ENCODE measurements around the gene ZIC4. TPM values are rescaled to one million over a fixed set of nuclear protein-coding genes. Genes with fewer than 3 reads are reported as not detected.

ZIC4 gene
- total RNA-seq, 1 donor from 2014 or later = not detected

DNA sequence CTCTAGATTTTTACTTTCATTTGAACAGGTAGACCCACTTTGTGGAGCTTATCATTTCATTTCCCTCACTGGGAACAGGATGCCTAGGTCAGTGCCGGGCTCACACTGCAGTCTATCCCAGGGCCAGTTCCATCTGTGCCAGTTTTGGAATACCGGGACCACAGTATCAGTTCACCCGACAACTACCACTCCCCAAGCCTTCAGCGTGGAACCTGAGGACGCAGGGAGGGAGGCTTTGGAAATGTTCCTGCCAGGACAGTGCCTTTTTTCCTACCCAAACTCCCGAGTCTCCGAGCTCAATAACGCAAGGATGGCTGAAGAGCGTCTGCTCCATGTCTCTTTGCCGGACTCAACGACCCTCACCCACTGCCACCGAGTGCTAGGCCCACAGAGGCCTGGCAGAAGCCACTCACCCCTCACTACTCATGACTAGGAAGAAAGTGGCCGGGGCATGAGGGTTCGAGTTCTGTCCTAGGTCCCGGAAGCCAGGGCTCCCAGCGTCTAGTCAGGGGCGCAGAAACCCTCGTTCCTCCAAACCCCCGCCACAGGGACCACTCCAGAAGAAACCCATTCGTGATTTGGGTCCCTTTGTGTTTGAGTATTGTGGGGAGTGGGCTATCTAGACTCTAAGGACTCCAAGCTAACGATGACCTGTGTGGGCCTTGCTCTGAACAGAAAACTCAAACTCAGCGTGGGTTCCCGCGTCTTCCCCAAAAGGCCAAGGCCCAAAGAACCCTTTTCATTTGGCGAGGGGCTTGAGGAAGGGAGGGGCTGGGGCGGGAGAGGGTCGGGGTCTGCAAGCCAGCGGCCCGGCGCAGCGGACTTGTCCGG, 14.2 kb upstream of the ZIC4 start:
- H3K27ac ChIP-seq = no peak overlapping the region
- TF ChIP-seq, protein P1, sequence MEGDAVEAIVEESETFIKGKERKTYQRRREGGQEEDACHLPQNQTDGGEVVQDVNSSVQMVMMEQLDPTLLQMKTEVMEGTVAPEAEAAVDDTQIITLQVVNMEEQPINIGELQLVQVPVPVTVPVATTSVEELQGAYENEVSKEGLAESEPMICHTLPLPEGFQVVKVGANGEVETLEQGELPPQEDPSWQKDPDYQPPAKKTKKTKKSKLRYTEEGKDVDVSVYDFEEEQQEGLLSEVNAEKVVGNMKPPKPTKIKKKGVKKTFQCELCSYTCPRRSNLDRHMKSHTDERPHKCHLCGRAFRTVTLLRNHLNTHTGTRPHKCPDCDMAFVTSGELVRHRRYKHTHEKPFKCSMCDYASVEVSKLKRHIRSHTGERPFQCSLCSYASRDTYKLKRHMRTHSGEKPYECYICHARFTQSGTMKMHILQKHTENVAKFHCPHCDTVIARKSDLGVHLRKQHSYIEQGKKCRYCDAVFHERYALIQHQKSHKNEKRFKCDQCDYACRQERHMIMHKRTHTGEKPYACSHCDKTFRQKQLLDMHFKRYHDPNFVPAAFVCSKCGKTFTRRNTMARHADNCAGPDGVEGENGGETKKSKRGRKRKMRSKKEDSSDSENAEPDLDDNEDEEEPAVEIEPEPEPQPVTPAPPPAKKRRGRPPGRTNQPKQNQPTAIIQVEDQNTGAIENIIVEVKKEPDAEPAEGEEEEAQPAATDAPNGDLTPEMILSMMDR (IDR thresholded peaks at IDR 0.05) = no peak
- H3K4me3 ChIP-seq = no peak overlapping the region
- H3K36me3 ChIP-seq = no peaks in the 10 kb centered on the region
- DNase-seq (no peak), ATAC-seq (no peak)
- peaks cover 15% of the 10 kb centered on the region for H3K4me1 ChIP-seq
- intact Hi-C loops (cut with DNase I) = no loop called here
- H3K27me3 ChIP-seq (ENCODE audit: low read depth) = peaks cover 97% of the 10 kb centered on the region
- H3K9me3 ChIP-seq = no peaks in the 10 kb centered on the region

- Histone ChIP-seq H3K27ac (no peak overlapping the region), H3K4me3 (no peak overlapping the region), H3K27me3 (ENCODE audit: low read depth) (peaks cover 99% of the 10 kb centered on the region), H3K9me3 (no peaks in the 10 kb centered on the region), H3K4me1 (peaks cover 15% of the 10 kb centered on the region), H3K36me3 (no peaks in the 10 kb centered on the region)
- DNase-seq = no peak
- intact Hi-C loops (cut with DNase I) = no loop called here
- TF ChIP-seq, protein P1 (IDR thresholded peaks at IDR 0.05) = no peak
- no peak for ATAC-seq
Observed at GRCh38 chr3:147419781-147420224, 13.5 kb upstream of the ZIC4 start.

DNA sequence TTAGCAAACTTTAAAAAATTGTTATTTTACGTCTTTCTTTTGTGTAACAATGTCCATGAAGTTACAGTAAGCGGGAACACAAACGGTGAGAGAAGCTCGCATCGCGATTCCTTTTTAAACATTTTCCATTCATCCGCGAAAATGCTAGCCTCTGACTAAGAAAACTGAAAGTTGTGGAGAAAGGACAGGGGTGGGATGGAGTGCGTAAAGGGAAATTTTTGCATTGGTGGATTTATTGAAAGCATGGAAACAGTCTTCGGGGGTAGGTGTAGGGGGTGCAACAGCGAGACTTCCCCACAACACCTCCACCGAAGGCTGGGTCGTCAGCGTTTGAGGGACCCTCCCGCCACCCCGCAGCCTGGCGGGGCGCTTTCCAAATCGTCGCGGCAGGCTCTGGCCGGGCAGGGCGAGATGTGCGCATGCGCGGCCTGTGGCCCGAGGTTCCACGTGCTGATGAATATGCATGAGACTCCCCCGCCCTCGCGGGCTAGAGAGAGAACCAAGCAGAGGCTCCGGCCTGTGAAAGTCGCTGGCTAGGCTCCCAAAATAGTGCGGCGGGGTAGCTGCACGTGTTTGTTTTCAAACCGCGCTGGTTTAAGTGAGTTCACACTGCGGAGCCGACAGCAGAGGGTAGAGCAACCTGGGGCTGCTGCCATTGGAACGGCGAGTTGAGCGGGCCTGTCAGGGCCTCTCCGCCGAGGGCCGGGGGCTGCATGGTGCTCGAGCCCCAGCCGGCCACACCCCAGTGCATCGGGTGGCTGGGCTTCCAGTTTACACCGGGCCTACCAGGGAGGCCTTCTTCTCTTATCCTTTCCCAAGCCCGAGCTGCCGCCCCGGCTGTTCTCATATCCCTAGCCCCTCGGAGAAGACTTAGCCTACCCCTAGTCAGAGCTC, 12.7 kb upstream of the ZIC4 start:
- peak; percentile 11 to 35 for ATAC-seq
- TF ChIP-seq, protein P1 (IDR thresholded peaks at IDR 0.05) = no peak
- Histone ChIP-seq H3K4me1 (peaks cover 15% of the 10 kb centered on the region), H3K4me3 (peak overlapping the region; percentile 30), H3K9me3 (no peaks in the 10 kb centered on the region), H3K36me3 (no peaks in the 10 kb centered on the region), H3K27ac (no peak overlapping the region), H3K27me3 (ENCODE audit: low read depth) (peaks cover 99% of the 10 kb centered on the region)
- no peak for DNase-seq
- intact Hi-C loops (cut with DNase I) = no loop called here

GRCh38 chr3:147418371-147418781, 12.0 kb upstream of the ZIC4 start:
- intact Hi-C loops (cut with DNase I) = no loop called here
- ATAC-seq (no peak), DNase-seq (no peak)
- Histone ChIP-seq H3K27ac (no peak overlapping the region), H3K36me3 (no peaks in the 10 kb centered on the region), H3K4me1 (peaks cover 15% of the 10 kb centered on the region), H3K4me3 (no peak overlapping the region), H3K9me3 (no peaks in the 10 kb centered on the region), H3K27me3 (ENCODE audit: low read depth) (peaks cover 98% of the 10 kb centered on the region)
- TF ChIP-seq, protein P1 (IDR thresholded peaks at IDR 0.05) = no peak

GRCh38 chr3:147417551-147418295, 11.4 kb upstream of the ZIC4 start:
- peaks cover 21% of the 10 kb centered on the region for H3K4me1 ChIP-seq
- intact Hi-C loops (cut with DNase I) = no loop called here
- H3K9me3 ChIP-seq = no peaks in the 10 kb centered on the region
- no peak for DNase-seq
- H3K27me3 ChIP-seq (ENCODE audit: low read depth) = peaks cover 98% of the 10 kb centered on the region
- no peak overlapping the region for H3K4me3 ChIP-seq
- TF ChIP-seq, protein P1 (IDR thresholded peaks at IDR 0.05) = no peak
- no peaks in the 10 kb centered on the region for H3K36me3 ChIP-seq
- H3K27ac ChIP-seq = no peak overlapping the region
- ATAC-seq = no peak
